Neural cell (in vitro differentiated cells): ENCODE results near the gene GABRG3. TPM values are rescaled to one million over a fixed set of nuclear protein-coding genes. Genes with fewer than 3 reads are reported as not detected.

Experiments used
- H2AFZ ChIP-seq: fragments of 200-600, 300-800 bp; sonication (generic), shearing (Covaris generic); 2 replicates; pipeline ENCODE4 v1.6.0; 2014; ENCODE audit warnings: low read depth, mild to moderate bottlenecking, antibody characterized with exemption, low read length, moderate library complexity
- H3F3A ChIP-seq: fragments of 200-600 bp; shearing (Covaris generic); 2 replicates; pipeline ENCODE4 v1.6.1; 2016; ENCODE audit warnings: mild to moderate bottlenecking, moderate library complexity, mixed read lengths, antibody characterized with exemption, low read length; ENCODE audit not compliant: insufficient read depth, poor library complexity, severe bottlenecking
- H3K27ac ChIP-seq: fragments of 200-600, 300-800 bp; sonication (generic), shearing (Covaris generic); 2 replicates; pipeline ENCODE4 v1.5.1; 2014; ENCODE audit warnings: mild to moderate bottlenecking, low read length, moderate library complexity
- H3K27me3 ChIP-seq: fragments of 300-800, 200-600 bp; sonication (generic), shearing (Covaris generic); 2 replicates; pipeline ENCODE4 v1.6.0; 2014; ENCODE audit warnings: mild to moderate bottlenecking, low read depth, low read length, moderate library complexity; ENCODE audit not compliant: insufficient read depth
- H3K36me3 ChIP-seq: fragments of 300-800, 200-600 bp; sonication (generic), shearing (Covaris generic); 2 replicates; pipeline ENCODE4 v1.5.1; 2014; ENCODE audit warnings: mild to moderate bottlenecking, antibody characterized with exemption, low read length, moderate library complexity; ENCODE audit not compliant: insufficient read depth
- H3K4me2 ChIP-seq: fragments of 300-800, 200-600 bp; sonication (generic), shearing (Covaris generic); 2 replicates; pipeline ENCODE4 v1.6.0; 2014; ENCODE audit warnings: mild to moderate bottlenecking, low read length
- H3K4me3 ChIP-seq: fragments of 300-800, 200-600 bp; sonication (generic), shearing (Covaris generic); 2 replicates; pipeline ENCODE4 v1.5.1; 2014; ENCODE audit warnings: mild to moderate bottlenecking, low read length, moderate library complexity
- H3K79me2 ChIP-seq: fragments of 200-600 bp; shearing (Covaris generic); replicated peaks from 2 replicates; pipeline ENCODE4 v1.6.0; 2014; ENCODE audit warnings: mild to moderate bottlenecking, low read length, moderate library complexity; ENCODE audit not compliant: insufficient read depth
- H3K9ac ChIP-seq: fragments of 300-800, 200-600 bp; sonication (generic), shearing (Covaris generic); 2 replicates; pipeline ENCODE4 v1.6.1; 2016; ENCODE audit warnings: mild to moderate bottlenecking, low read length, mixed read lengths
- H3K9me2 ChIP-seq: fragments of 200-600 bp; shearing (Covaris generic); 2 replicates; pipeline ENCODE4 v1.6.1; 2016; ENCODE audit warnings: mild to moderate bottlenecking, low read length, mixed read lengths; ENCODE audit not compliant: insufficient read depth
- H3K9me3 ChIP-seq: fragments of 200-600, 300-800 bp; sonication (generic), shearing (Covaris generic); 2 replicates; pipeline ENCODE4 v1.6.1; 2016; ENCODE audit warnings: mild to moderate bottlenecking, mixed run types, low read length, moderate library complexity, mixed read lengths
- H4K20me1 ChIP-seq: fragments of 200-600 bp; shearing (Covaris generic); 2 replicates; pipeline ENCODE4 v1.6.1; 2016; ENCODE audit warnings: mild to moderate bottlenecking, mixed run types; ENCODE audit not compliant: insufficient read depth
- CTCF ChIP-seq: fragments of 450-650 bp; IDR thresholded peaks from 2 replicates; pipeline ENCODE4 v1.5.1; 2014; ENCODE audit warnings: antibody characterized with exemption, mild to moderate bottlenecking, moderate library complexity; ENCODE audit not compliant: poor library complexity, severe bottlenecking
- EP300 ChIP-seq: fragments of 450-650 bp; conservative IDR thresholded peaks from 2 replicates; pipeline ENCODE4 v1.6.1; 2014; ENCODE audit warnings: antibody characterized with exemption, mild to moderate bottlenecking, moderate library complexity; ENCODE audit not compliant: poor library complexity, severe bottlenecking
- EZH2 ChIP-seq: fragments of 200-600, 300-800 bp; shearing (Covaris generic), sonication (generic); IDR thresholded peaks from 2 replicates; pipeline ENCODE4 v1.6.1; 2014; ENCODE audit warnings: antibody characterized with exemption, low read length, borderline replicate concordance, mild to moderate bottlenecking; ENCODE audit not compliant: insufficient read depth, poor library complexity, severe bottlenecking
- MXI1 ChIP-seq: fragments of 450-650 bp; conservative IDR thresholded peaks from 2 replicates; pipeline ENCODE4 v1.6.1; 2014; ENCODE audit warnings: antibody characterized with exemption, mild to moderate bottlenecking; ENCODE audit not compliant: poor library complexity, severe bottlenecking
- POLR2AphosphoS5 ChIP-seq: IDR thresholded peaks from 2 replicates; pipeline ENCODE4 v1.6.1; 2012
- RAD21 ChIP-seq: fragments of 450-650 bp; conservative IDR thresholded peaks from 2 replicates; pipeline ENCODE4 v1.6.1; 2014; ENCODE audit warnings: antibody characterized with exemption, mild to moderate bottlenecking, moderate library complexity
- REST ChIP-seq: IDR thresholded peaks from 2 replicates; pipeline ENCODE4 v1.6.1; 2012; ENCODE audit warnings: borderline replicate concordance
- SMC3 ChIP-seq: fragments of 450-650 bp; conservative IDR thresholded peaks from 2 replicates; pipeline ENCODE4 v1.6.1; 2014; ENCODE audit warnings: antibody characterized with exemption, mild to moderate bottlenecking, moderate library complexity; ENCODE audit not compliant: poor library complexity
- TAF1 ChIP-seq: IDR thresholded peaks from 2 replicates; pipeline ENCODE4 v1.6.1; 2012; ENCODE audit warnings: low read depth
- polyA plus RNA-seq: library from polyadenylated mRNA; depleted of rRNA; stranded (reverse); fragments of >200 nt; gene quantifications from 2 replicates; pipeline ENCODE4 v1.2.3, GENCODE V29; 2014

GABRG3 gene
- polyA plus RNA-seq, 1 donor from 2014 or later, result 1.2 TPM

- no peak overlapping the region for H3K4me3 ChIP-seq
- H3K36me3 ChIP-seq, result no peaks in the 10 kb centered on the region
- TF ChIP-seq RAD21, result no peak
- TF ChIP-seq TAF1, result no peak
- no peak for TF ChIP-seq REST
- TF ChIP-seq CTCF, result no peak
- TF ChIP-seq POLR2AphosphoS5, result no peak
- no peak for TF ChIP-seq EZH2
- no peak for TF ChIP-seq EP300
- TF ChIP-seq SMC3, result no peak
- TF ChIP-seq MXI1, result no peak
- no peaks in the 10 kb centered on the region for H3K79me2 ChIP-seq
- no peak overlapping the region for H3K9ac ChIP-seq
- no peaks in the 10 kb centered on the region for H3K9me3 ChIP-seq
- no peak overlapping the region for H3K27ac ChIP-seq
- no peaks in the 10 kb centered on the region for H3K9me2 ChIP-seq
- H4K20me1 ChIP-seq, result no peaks in the 10 kb centered on the region
- no peaks in the 10 kb centered on the region for H3F3A ChIP-seq
- no peaks in the 10 kb centered on the region for H3K27me3 ChIP-seq
- no peak overlapping the region for H2AFZ ChIP-seq
- no peak overlapping the region for H3K4me2 ChIP-seq
Observed at GRCh38 chr15:27237319-27237939, 266.4 kb downstream of the GABRG3 start.

GRCh38 chr15:27238209-27238608 is 267.2 kb downstream of the GABRG3 start:
- no peaks in the 10 kb centered on the region for H3K79me2 ChIP-seq
- H3K9me3 ChIP-seq, result no peaks in the 10 kb centered on the region
- no peak overlapping the region for H3K9ac ChIP-seq
- no peak for TF ChIP-seq REST
- no peak for TF ChIP-seq EP300
- no peak for TF ChIP-seq MXI1
- no peak for TF ChIP-seq SMC3
- no peak for TF ChIP-seq EZH2
- TF ChIP-seq POLR2AphosphoS5, result no peak
- TF ChIP-seq TAF1, result no peak
- no peak for TF ChIP-seq CTCF
- no peak for TF ChIP-seq RAD21
- H3K27ac ChIP-seq, result no peak overlapping the region
- H3K4me3 ChIP-seq, result no peak overlapping the region
- H2AFZ ChIP-seq, result no peak overlapping the region
- no peak overlapping the region for H3K4me2 ChIP-seq
- no peaks in the 10 kb centered on the region for H3K36me3 ChIP-seq
- no peaks in the 10 kb centered on the region for H3K9me2 ChIP-seq
- H3K27me3 ChIP-seq, result no peaks in the 10 kb centered on the region
- H4K20me1 ChIP-seq, result no peaks in the 10 kb centered on the region
- no peaks in the 10 kb centered on the region for H3F3A ChIP-seq
